Urinary bladder (tissue), 4 donors: ENCODE data around the gene PRKCE. TPM values are rescaled to one million over a fixed set of nuclear protein-coding genes. Genes with fewer than 3 reads are reported as not detected.

Source experiments
- DNase-seq: peaks from one replicate; pipeline ENCODE4 v3.0.0-alpha.2; 2015; ENCODE audit errors: extremely low spot score
- H3K27ac ChIP-seq: one replicate; pipeline ENCODE4 v1.5.1; 2013; ENCODE audit warnings: low read depth, mild to moderate bottlenecking, moderate library complexity
- H3K36me3 ChIP-seq: one replicate; pipeline ENCODE4 v1.6.1; 2013; ENCODE audit warnings: mild to moderate bottlenecking, moderate library complexity; ENCODE audit not compliant: insufficient read depth
- H3K4me1 ChIP-seq: one replicate; pipeline ENCODE4 v1.6.1; 2013; ENCODE audit warnings: mild to moderate bottlenecking, moderate library complexity; ENCODE audit not compliant: insufficient read depth
- H3K4me3 ChIP-seq: one replicate; pipeline ENCODE4 v1.5.1; 2013; ENCODE audit warnings: low read depth, low read length
- whole genome bisulfite sequencing: extraction: QIAGEN DNeasy Blood & Tissue Kit; methylation state at CpG from one replicate; pipeline ENCODE4 v1.1.7; 2013; 5-methylcytosine and 5-hydroxymethylcytosine counted together
- polyA plus RNA-seq: library from polyadenylated mRNA; stranded (reverse); fragments of 200-250 nt; gene quantifications from one replicate; pipeline ENCODE4 v1.2.3, GENCODE V29; 2013
- total RNA-seq: library from RNA; depleted of rRNA; stranded (reverse); fragments of >200 nt; gene quantifications from one replicate; pipeline ENCODE4 v1.2.3, GENCODE V29; 2014
- donor health status: healthy with polysubstance abuse.
- donor health status: healthy.

The PRKCE gene
- total and polyA plus RNA-seq, 2 donors: 9.9 to 29.7 TPM

- 34% methylated on average over 2 of the region's 2 CpGs for WGBS
- no peaks in the 10 kb centered on the region for H3K4me1 ChIP-seq
- no peak overlapping the region for H3K27ac ChIP-seq
- no peak for DNase-seq
- H3K4me3 ChIP-seq: no peak overlapping the region
- no peaks in the 10 kb centered on the region for H3K36me3 ChIP-seq
Observed at GRCh38 chr2:45664635-45665261, 13.3 kb downstream of the PRKCE start.

- Histone ChIP-seq H3K27ac (no peak overlapping the region), H3K4me1 (no peaks in the 10 kb centered on the region), H3K36me3 (no peaks in the 10 kb centered on the region), H3K4me3 (no peak overlapping the region)
- 62% methylated on average over 7 of the region's 7 CpGs for WGBS
- DNase-seq: no peak
Observed at GRCh38 chr2:45668509-45668908, 17.0 kb downstream of the PRKCE start.

- Histone ChIP-seq H3K27ac (no peak overlapping the region), H3K36me3 (no peaks in the 10 kb centered on the region), H3K4me1 (no peaks in the 10 kb centered on the region), H3K4me3 (no peak overlapping the region)
- WGBS: 28% methylated on average over 7 of the region's 7 CpGs
- no peak for DNase-seq
Observed at GRCh38 chr2:45669032-45669486, 17.6 kb downstream of the PRKCE start.

GRCh38 chr2:45670646-45671045 lies 19.2 kb downstream of the PRKCE start:
- WGBS: 65% methylated on average over 4 of the region's 4 CpGs
- Histone ChIP-seq H3K4me3 (no peak overlapping the region), H3K36me3 (no peaks in the 10 kb centered on the region), H3K4me1 (peaks cover 1% of the 10 kb centered on the region), H3K27ac (no peak overlapping the region)
- DNase-seq: no peak

- no peak overlapping the region for H3K27ac ChIP-seq
- WGBS: 96% methylated on average over 1 of the region's 1 CpG
- H3K4me3 ChIP-seq: no peak overlapping the region
- no peaks in the 10 kb centered on the region for H3K36me3 ChIP-seq
- H3K4me1 ChIP-seq: peaks cover 4% of the 10 kb centered on the region
- no peak for DNase-seq
Observed at GRCh38 chr2:45672138-45672537, 20.7 kb downstream of the PRKCE start.

- no peak for DNase-seq
- H3K27ac ChIP-seq: peak overlapping the region; percentile 62
- H3K4me1 ChIP-seq: peaks cover 4% of the 10 kb centered on the region
- no peak overlapping the region for H3K4me3 ChIP-seq
- 97% methylated on average over 5 of the region's 5 CpGs for WGBS
- H3K36me3 ChIP-seq: no peaks in the 10 kb centered on the region
Observed at GRCh38 chr2:45674035-45674816, 22.8 kb downstream of the PRKCE start.

DNA sequence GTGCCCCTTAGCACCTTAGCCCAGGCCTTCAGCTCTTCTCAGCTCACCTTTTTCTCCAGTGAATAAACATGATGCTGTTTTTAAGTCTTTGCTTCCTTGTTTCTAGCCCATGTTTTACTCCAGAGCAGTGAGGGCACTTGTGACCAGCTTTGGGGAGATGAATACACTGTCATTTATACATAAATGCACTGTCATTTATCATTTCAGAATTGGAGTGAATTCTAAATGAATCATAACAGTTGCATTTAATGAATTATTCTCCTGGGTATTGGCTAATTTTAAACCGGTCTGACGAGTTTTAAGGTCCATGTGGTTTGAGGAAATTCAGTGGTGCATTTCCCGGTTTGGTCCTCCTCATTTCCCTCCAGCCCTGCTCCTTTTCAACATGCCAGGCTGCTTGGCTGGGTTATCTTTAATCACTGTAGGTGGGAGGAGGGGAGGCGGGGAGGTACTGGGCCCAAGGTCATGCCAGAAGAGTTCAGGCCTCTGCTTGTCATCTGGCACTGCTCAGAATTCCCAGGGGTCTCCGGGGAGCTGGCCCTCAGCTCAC lies 23.9 kb downstream of the PRKCE start:
- peaks cover 4% of the 10 kb centered on the region for H3K4me1 ChIP-seq
- DNase-seq: no peak
- no peaks in the 10 kb centered on the region for H3K36me3 ChIP-seq
- H3K27ac ChIP-seq: no peak overlapping the region
- H3K4me3 ChIP-seq: no peak overlapping the region
- 48% methylated on average over 5 of the region's 5 CpGs for whole genome bisulfite sequencing

GRCh38 chr2:45676088-45676487 lies 24.6 kb downstream of the PRKCE start:
- no peak for DNase-seq
- Histone ChIP-seq H3K27ac (no peak overlapping the region), H3K4me3 (no peak overlapping the region), H3K4me1 (peaks cover 4% of the 10 kb centered on the region), H3K36me3 (no peaks in the 10 kb centered on the region)
- WGBS: 85% methylated on average over 5 of the region's 5 CpGs

- 91% methylated on average over 4 of the region's 4 CpGs for WGBS
- H3K36me3 ChIP-seq: no peaks in the 10 kb centered on the region
- no peak for DNase-seq
- H3K4me3 ChIP-seq: no peak overlapping the region
- H3K27ac ChIP-seq: no peak overlapping the region
- peaks cover 6% of the 10 kb centered on the region for H3K4me1 ChIP-seq
Observed at GRCh38 chr2:45678791-45679348, 27.4 kb downstream of the PRKCE start.

GRCh38 chr2:45680351-45680967 lies 29.0 kb downstream of the PRKCE start:
- no peak for DNase-seq
- H3K4me1 ChIP-seq: peaks cover 7% of the 10 kb centered on the region
- 38% methylated on average over 6 of the region's 6 CpGs for WGBS
- no peaks in the 10 kb centered on the region for H3K36me3 ChIP-seq
- H3K27ac ChIP-seq: no peak overlapping the region
- no peak overlapping the region for H3K4me3 ChIP-seq

GRCh38 chr2:45681675-45682074 lies 30.2 kb downstream of the PRKCE start:
- Histone ChIP-seq H3K4me3 (no peak overlapping the region), H3K36me3 (no peaks in the 10 kb centered on the region), H3K27ac (no peak overlapping the region), H3K4me1 (peaks cover 5% of the 10 kb centered on the region)
- WGBS: 74% methylated on average over 3 of the region's 3 CpGs
- no peak for DNase-seq

DNA sequence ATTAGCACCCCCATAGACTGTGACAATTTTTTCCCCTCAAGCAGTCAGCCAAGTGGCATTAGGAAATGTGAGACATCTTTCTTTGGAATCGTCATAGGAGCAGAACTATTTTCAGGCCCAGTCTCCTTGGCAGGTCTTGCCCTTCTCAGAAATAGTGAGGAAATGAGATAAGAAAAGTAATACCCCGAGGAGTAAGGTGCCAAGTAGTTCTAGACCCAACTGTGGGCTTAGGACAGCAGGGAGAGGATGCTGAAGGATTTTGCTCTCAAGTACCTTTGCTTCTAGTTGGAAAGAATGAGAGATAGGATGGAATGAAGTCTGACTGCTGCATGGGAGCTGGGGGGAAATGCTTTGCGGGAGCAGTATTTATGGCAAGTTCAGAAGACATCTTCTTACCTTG lies 31.8 kb downstream of the PRKCE start:
- Histone ChIP-seq H3K4me1 (peaks cover 5% of the 10 kb centered on the region), H3K4me3 (no peak overlapping the region), H3K36me3 (no peaks in the 10 kb centered on the region), H3K27ac (no peak overlapping the region)
- WGBS: 49% methylated on average over 3 of the region's 3 CpGs
- no peak for DNase-seq

DNA sequence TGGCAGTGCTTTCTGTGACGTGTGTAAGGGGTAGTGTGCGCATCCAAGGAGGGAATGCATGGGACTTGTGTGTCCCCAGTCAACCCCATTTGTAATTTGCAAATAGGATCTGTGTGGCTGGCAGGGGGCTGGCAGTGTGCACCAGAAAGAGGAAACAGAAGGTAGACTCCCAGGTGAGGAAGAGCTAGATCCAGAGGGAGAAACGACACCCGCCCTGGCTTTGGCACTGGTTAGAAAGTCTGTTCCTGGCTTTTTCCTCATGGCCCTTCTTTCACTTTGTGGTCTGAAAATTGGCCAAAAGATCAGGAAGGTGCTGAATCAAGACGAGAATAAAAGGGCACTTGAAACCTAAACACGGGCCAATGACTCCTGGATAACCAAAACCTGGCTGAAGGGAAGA lies 33.3 kb downstream of the PRKCE start:
- H3K27ac ChIP-seq: no peak overlapping the region
- DNase-seq: no peak
- peaks cover 5% of the 10 kb centered on the region for H3K4me1 ChIP-seq
- H3K36me3 ChIP-seq: no peaks in the 10 kb centered on the region
- WGBS: 89% methylated on average over 6 of the region's 6 CpGs
- no peak overlapping the region for H3K4me3 ChIP-seq
